GM12891 (cell line): ENCODE measurements around the gene COMTD1.

Experiments
- PAX5 ChIP-seq: IDR thresholded peaks from 2 replicates; pipeline ENCODE4 v1.6.1; 2011; ENCODE audit warnings: low read length, moderate library complexity, mild to moderate bottlenecking; ENCODE audit not compliant: insufficient read depth, severe bottlenecking
- POLR2A ChIP-seq: IDR thresholded peaks from 2 replicates; pipeline ENCODE4 v1.6.1; 2011; ENCODE audit warnings: low read depth, low read length, control low read depth
- POLR2AphosphoS5 ChIP-seq: IDR thresholded peaks from 2 replicates; pipeline ENCODE4 v1.6.1; 2011; ENCODE audit warnings: low read depth, low read length, control low read depth
- TAF1 ChIP-seq: IDR thresholded peaks from 2 replicates; pipeline ENCODE4 v1.6.1; 2011; ENCODE audit warnings: low read depth, low read length, control low read depth

GRCh38 chr10:75239096-75239790 lies 3.5 kb upstream of the COMTD1 start:
- TF ChIP-seq TAF1 (no peak), POLR2AphosphoS5 (no peak), POLR2A (no peak), PAX5 (no peak)
